ELF-1 (cell line): ENCODE measurements around the gene PSMD12.
"Not testable (repeated sequence)": the region's sequence is repeated elsewhere in the genome, so short reads cannot be mapped to it uniquely, and the experiment has no call there.

Experiments used
- DNase-seq: peaks from one replicate; pipeline ENCODE4 v3.0.0-alpha.2; 2016; ENCODE audit warnings: low read depth, low spot score

PSMD12 gene

GRCh38 chr17:67311575-67311974, 54.8 kb downstream of the PSMD12 start:
- no peak for DNase-seq

GRCh38 chr17:67310406-67310805, 56.0 kb downstream of the PSMD12 start:
- DNase-seq: no peak

DNA sequence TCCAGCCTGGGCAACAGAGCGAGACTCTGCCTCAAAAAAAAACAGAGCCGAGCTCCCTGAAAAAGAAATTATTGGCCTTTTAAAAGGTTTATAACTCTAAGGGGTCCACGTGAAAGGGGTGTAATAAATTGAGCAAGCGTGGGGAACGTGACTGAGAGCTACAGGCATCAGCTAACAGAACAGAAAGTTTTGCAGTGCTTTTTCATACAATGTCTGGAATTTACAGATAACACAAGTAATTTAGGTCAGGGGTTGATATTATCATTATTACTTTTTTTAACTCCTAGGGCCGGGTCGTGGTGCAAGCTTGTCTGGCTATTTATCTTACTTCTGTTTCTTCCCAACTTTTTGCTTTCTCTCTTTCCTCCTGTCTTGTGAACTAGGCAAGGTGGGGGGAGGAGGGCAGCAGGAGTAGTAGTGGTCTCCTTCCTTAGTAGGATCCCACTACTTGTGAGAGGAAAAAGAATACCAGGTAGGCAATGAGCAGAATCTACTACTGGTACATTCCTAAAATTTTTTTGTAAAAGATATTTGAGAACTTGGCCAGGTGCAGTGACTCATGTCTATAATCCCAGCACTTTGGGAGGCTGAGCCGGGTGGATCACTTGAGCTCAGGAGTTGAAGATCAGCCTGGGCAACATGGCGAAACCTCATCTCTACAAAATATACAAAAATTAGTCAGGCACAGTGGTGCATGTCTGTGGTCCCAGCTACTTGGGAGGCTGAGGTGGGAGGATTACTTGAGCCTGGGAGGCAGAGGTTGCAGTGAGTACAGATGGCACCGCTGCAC, 60.7 kb downstream of the PSMD12 start:
- not testable (repeated sequence) for DNase-seq

GRCh38 chr17:67297454-67297960, 68.9 kb downstream of the PSMD12 start:
- no peak for DNase-seq

DNA sequence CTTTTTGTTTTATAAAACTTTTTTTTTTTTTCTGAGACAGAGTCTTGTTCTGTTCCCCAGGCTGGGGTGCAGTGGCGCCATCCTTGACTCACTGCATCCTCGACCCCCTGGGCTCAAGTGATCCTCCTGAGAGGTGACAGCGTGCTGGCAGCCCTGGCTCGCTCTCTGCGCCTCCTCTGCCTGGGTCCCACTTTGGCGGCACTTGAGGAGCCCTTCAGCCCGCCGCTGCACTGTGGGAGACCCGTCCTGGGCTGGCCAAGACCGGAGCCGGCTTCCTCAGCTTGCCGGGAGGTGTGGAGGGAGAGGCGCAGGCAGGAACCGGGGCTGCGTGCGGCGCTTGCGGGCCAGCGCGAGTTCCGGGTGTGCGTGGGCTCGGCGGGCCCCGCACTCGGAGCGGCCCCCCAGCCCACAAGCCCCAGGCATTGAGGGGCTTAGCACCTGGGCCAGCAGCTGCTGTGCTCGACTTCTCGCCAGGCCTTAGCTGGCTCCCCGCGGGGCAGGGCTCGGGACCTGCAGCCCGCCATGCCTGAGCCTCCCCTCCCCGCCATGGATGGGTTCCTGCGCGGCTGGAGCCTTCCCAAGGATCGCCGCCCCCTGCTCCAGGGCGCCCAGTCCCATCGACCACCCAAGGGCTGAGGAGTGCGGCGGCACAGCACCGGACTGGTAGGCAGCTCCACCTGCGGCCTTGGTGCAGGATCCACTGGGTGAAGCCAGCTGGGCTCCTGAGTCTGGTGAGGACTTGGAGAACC, 71.8 kb downstream of the PSMD12 start:
- no peak for DNase-seq

- peak; percentile 88 for DNase-seq
These were observed 72.8 kb downstream of the PSMD12 start for GRCh38 chr17:67293251-67294203.

- DNase-seq: no peak
These were observed 75.6 kb downstream of the PSMD12 start for GRCh38 chr17:67290711-67291291.

- DNase-seq: no peak
These were observed 76.1 kb downstream of the PSMD12 start for GRCh38 chr17:67290244-67290643.

DNA sequence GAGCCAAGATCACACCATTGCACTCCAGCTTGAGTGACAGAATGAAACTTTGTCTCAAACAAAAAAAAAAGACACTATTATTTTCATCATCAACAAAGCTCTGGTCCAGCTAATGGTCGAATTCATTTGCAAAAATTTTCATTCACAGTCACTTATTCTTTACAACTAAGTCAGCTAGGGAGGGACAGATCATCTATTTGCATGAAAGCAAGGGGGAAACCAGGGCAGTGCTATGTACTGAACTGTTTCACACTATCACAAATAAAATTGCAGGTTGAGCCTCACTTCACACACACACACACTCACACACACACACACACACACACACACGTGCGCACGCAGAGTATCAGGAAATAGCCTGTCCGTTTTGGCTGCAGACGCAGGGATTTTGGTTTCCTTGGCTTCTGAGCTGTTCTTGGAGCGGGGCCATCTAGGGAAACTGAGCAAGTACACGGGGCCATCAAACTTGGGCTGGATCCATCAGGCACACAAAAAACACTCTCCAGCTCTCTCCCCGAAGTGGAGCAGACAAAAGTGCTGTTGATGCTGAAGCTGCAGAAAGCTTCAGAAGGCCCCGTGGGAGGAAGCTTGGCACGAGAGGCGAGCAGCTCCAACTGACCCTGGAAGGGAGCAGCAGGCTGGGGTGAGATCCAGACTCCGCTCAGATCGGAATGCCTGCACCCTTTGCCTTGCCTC, 77.0 kb downstream of the PSMD12 start:
- no peak for DNase-seq
